GM12878 (cell line): ENCODE results near the gene PSMC3. TPM values are rescaled to one million over a fixed set of nuclear protein-coding genes. Genes with fewer than 3 reads are reported as not detected.

Source experiments
- ATAC-seq: fragments of 200-7000 bp; cut with Tn5 transposase; 3 replicates; pipeline ENCODE4 v1.9.1; 2020; ENCODE audit warnings: mild to moderate bottlenecking, moderate library complexity
- BruUV-seq: library from RNA; stranded (reverse); fragments of 400-500 nt; replicated peaks from 2 replicates; lab custom pipeline; 2021; lab: Mats Ljungman, UMichigan
- CTCF ChIA-PET: fragments of 300-600 bp; sonication (Branson Sonifier 250); formaldehyde crosslinking; extraction: SDS; loops from one replicate; lab custom pipeline; 2021; ENCODE audit warnings: inconsistent platforms; lab: Yijun Ruan, JAX
- POLR2A ChIA-PET: fragments of 350-600 bp; formaldehyde crosslinking; extraction: SDS; loops from one replicate; lab custom pipeline; 2021; ENCODE audit warnings: inconsistent platforms; lab: Charles Lee
- RAD21 ChIA-PET: fragments of 300-600 bp; sonication (Branson Sonifier 250); formaldehyde crosslinking; loops from one replicate; lab custom pipeline; 2023; ENCODE audit warnings: antibody characterized with exemption; ENCODE audit not compliant: unreplicated experiment; lab: Charles Lee
- SMC1A ChIA-PET: fragments of 300-600 bp; sonication (Branson Sonifier 250); formaldehyde crosslinking; loops from one replicate; lab custom pipeline; 2023; ENCODE audit not compliant: unreplicated experiment, uncharacterized antibody; lab: Charles Lee
- DNase-seq: peaks from one replicate; pipeline ENCODE4 v3.0.0-alpha.2; 2011; ENCODE audit warnings: low read depth, low spot score
- FAIRE-seq: peaks from 3 replicates; lab custom pipeline; 2011; peaks lifted over from hg19 to GRCh38; lab: Jason Lieb, UNC
- H2AFZ ChIP-seq: 2 replicates; pipeline ENCODE4 v1.6.0; 2011; ENCODE audit warnings: low read depth, low read length, control low read depth; ENCODE audit not compliant: control insufficient read depth
- H3K27ac ChIP-seq: 2 replicates; pipeline ENCODE4 v1.5.1; 2011; ENCODE audit warnings: control low read depth; ENCODE audit not compliant: control insufficient read depth, insufficient read depth
- H3K27me3 ChIP-seq, 2 experiments: replicated peaks in 1 of 2; 2 replicates each; pipeline versions ENCODE4 v1.6.0 to v1.6.1; 2011; ENCODE audit warnings: low read length in 1 of 2; ENCODE audit not compliant: control insufficient read depth in 2 of 2, insufficient read depth in 2 of 2
- H3K36me3 ChIP-seq, 2 experiments: 2 replicates each; pipeline ENCODE4 v1.5.1; 2011; ENCODE audit warnings: low read length in 1 of 2; ENCODE audit not compliant: control insufficient read depth in 2 of 2, insufficient read depth in 2 of 2
- H3K4me1 ChIP-seq: 2 replicates; pipeline ENCODE4 v1.6.1; 2011; ENCODE audit warnings: mild to moderate bottlenecking, low read length, moderate library complexity, mixed read lengths; ENCODE audit not compliant: control insufficient read depth, insufficient read depth
- H3K4me2 ChIP-seq: 2 replicates; pipeline ENCODE4 v1.6.0; 2011; ENCODE audit warnings: control low read depth; ENCODE audit not compliant: control insufficient read depth, insufficient read depth
- H3K4me3 ChIP-seq: fragments of 200-600 bp; sonication (generic); 2 replicates; pipeline ENCODE4 v1.5.1; 2016
- H3K79me2 ChIP-seq: 2 replicates; pipeline ENCODE4 v1.6.0; 2011; ENCODE audit warnings: low read length; ENCODE audit not compliant: control insufficient read depth, insufficient read depth
- H3K9ac ChIP-seq: 2 replicates; pipeline ENCODE4 v1.8.0; 2011; ENCODE audit warnings: low read length, control low read depth, mixed read lengths; ENCODE audit not compliant: control insufficient read depth, insufficient read depth
- H3K9me3 ChIP-seq: replicated peaks from 3 replicates; pipeline ENCODE4 v1.5.1; 2011; ENCODE audit warnings: mild to moderate bottlenecking, low read length; ENCODE audit not compliant: control insufficient read depth, insufficient read depth
- H4K20me1 ChIP-seq: 2 replicates; pipeline ENCODE4 v1.6.0; 2011; ENCODE audit not compliant: control insufficient read depth, insufficient read depth
- ATF7 ChIP-seq: fragments of 450-650 bp; IDR thresholded peaks from 2 replicates; pipeline ENCODE4 v1.6.1; 2016; ENCODE audit warnings: low read depth, mild to moderate bottlenecking
- MTA3 ChIP-seq: IDR thresholded peaks from 2 replicates; pipeline ENCODE4 v1.6.1; 2012; ENCODE audit warnings: low read length, inconsistent platforms, borderline replicate concordance
- SUZ12 ChIP-seq: fragments of 200-600 bp; sonication (generic); IDR thresholded peaks from one replicate; pipeline ENCODE4 v1.6.1; 2018; ENCODE audit warnings: antibody characterized with exemption, mild to moderate bottlenecking; ENCODE audit not compliant: unreplicated experiment
- WGBS: methylation state at CpG from one replicate; pipeline ENCODE4 v1.1.6; 2016; ENCODE audit warnings: low lambda C conversion rate; ENCODE audit not compliant: insufficient replicate concordance, insufficient coverage; ENCODE audit errors: missing lambda C conversion rate; 5-methylcytosine and 5-hydroxymethylcytosine counted together
- in situ Hi-C: fragments of 300-500 bp; cut with MboI; formaldehyde crosslinking; loops from 9 replicates; pipeline ENCODE4 v1.14.3; 2018; ENCODE audit warnings: mixed read lengths
- intact Hi-C: fragments of 100-400 bp; cut with micrococcal nuclease; formaldehyde crosslinking; loops from one replicate; pipeline ENCODE4 v1.14.2; 2022; ENCODE audit not compliant: unreplicated experiment
- polyA plus RNA-seq, 11 experiments: library from polyadenylated mRNA; depleted of rRNA in 4 of 11; unstranded in 6 of 11; stranded (reverse) in 5 of 11; fragments of >200 nt; fragmentation: Nextera tagmentation in 4 of 11; fragmentation: Illumina TruSeq in 1 of 11; extraction: Ambion mirVana in 4 of 11; extraction: Trizol in 1 of 11; gene quantifications; 1 replicate in 1 of 11; 2 replicates in 10 of 11; pipeline versions ENCODE4 v1.2.1 to v1.2.3, GENCODE V29; 2011 to 2016; ENCODE audit warnings: inconsistent platforms in 2 of 11, missing spikeins in 2 of 11, low read depth in 1 of 11
- total RNA-seq, 4 experiments: library from RNA; depleted of rRNA in 3 of 4; stranded (reverse); fragments of >200 nt in 3 of 4; fragmentation: Illumina TruSeq in 1 of 4; extraction: Trizol in 1 of 4; gene quantifications; 2 replicates each; pipeline versions ENCODE4 v1.2.1 to v1.2.3, GENCODE V29; 2013 to 2021
- TF ChIP-seq, protein P1 (sequence below), 3 experiments: IDR thresholded peaks in 2 of 3; conservative IDR thresholded peaks in 1 of 3; 2 replicates each; pipeline ENCODE4 v1.5.1; 2011; ENCODE audit warnings: low read depth in 3 of 3, low read length in 3 of 3, mild to moderate bottlenecking in 3 of 3, control low read depth in 2 of 3, moderate library complexity in 2 of 3, inconsistent platforms in 1 of 3, mixed read lengths in 1 of 3; ENCODE audit not compliant: control insufficient read depth in 2 of 3, insufficient read depth in 1 of 3; ENCODE audit errors: extremely low read depth in 1 of 3

The PSMC3 gene
- total and polyA plus RNA-seq, 10 of the 15 experiments (the other 5 are each of a cell fraction or from before 2014, with no cell fraction given), result 39.5 to 289 (median 155) TPM

DNA sequence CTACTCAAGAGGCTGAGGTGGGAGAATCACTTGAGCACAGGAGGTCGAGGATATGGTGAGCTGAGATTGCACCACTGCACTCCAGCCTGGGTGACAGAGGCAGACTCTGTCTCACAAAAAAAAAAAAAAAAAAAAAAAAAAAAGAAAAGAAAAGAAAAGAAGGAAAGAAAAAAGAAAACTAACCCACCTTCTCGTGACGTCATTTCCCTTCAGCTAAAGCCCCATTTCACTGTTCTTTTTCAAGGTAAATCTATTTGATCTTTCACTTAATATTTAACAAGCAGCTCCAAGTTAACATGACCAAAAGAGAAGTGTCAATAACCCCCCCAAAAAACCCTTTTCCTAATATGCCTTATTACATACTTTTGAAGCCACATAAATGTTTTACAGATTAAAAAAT, 17.6 kb upstream of the PSMC3 start:
- TF ChIP-seq SUZ12 (no peak), ATF7 (peak; percentile 50; the same call in 1 of the 2 replicates)
- DNase-seq, result no peak
- Histone ChIP-seq H3K79me2 (no peaks in the 10 kb centered on the region), H2AFZ (no peak overlapping the region), H3K4me2 (no peak overlapping the region), H3K27me3 (no peaks in the 10 kb centered on the region), H3K4me3 (no peak overlapping the region), H3K27ac (no peak overlapping the region), H4K20me1 (no peaks in the 10 kb centered on the region), H3K9ac (no peak overlapping the region), H3K9me3 (no peaks in the 10 kb centered on the region), H3K4me1 (no peaks in the 10 kb centered on the region), H3K36me3 (no peaks in the 10 kb centered on the region)
- WGBS, result 79% methylated on average over 3 of the region's 3 CpGs
- SMC1A ChIA-PET, result no interaction called here
- POLR2A ChIA-PET, result interaction anchor here (0.9 kb wide), 1 partner anchor 93 kb away, joined by 4 read pairs; no protein-coding TSS in a partner anchor
- in situ Hi-C loops, result no loop called here
- CTCF ChIA-PET, result interaction anchor here (0.7 to 1.0 kb wide), 5 partner anchors 10 to 282 kb away, joined by 3 to 5 read pairs (median 4); no protein-coding TSS in a partner anchor
- no peak for ATAC-seq
- BruUV-seq, result no TSS peak
- no peak for FAIRE-seq
- intact Hi-C loops, result no loop called here
- RAD21 ChIA-PET, result interaction anchor here (0.8 kb wide), 1 partner anchor 10 kb away, joined by 5 read pairs; no protein-coding TSS in a partner anchor

DNA sequence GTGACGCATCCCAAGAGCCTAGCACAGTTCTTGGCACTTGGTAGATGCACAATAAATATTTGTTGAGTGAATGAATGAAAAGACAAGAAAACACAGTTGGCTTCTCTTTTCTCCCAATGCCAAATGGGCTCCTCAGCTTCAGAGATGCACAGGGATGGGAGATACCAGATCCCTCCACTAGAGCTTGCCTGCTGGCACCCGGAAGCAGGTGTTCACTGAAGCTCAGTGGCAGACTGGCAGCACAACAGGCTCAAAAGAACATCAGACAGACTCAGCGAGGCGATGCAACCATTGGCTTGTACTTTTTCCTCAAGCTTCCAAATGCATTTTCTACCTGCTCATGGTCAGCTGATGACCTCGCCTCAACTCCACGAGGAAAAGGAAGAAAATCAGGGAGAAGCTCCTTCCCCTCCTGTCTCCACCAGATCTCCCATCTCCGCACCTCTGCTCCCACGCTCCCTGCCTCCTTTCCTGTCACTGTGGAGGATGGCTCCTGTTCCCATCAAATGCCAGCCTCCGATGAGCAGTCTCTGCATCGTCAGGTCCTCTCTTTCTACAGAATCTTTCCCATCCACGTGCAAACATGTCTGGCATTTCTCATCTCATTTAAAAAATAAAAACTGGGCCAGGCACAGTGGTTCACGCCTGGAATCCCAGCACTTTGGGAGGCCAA, 16.9 kb upstream of the PSMC3 start:
- no peak for FAIRE-seq
- BruUV-seq, result no TSS peak
- no peaks in the 10 kb centered on the region for H4K20me1 ChIP-seq

More for the DNA sequence above, 16.9 kb upstream of the PSMC3 start:
- no peak for TF ChIP-seq MTA3
- TF ChIP-seq, protein P1, sequence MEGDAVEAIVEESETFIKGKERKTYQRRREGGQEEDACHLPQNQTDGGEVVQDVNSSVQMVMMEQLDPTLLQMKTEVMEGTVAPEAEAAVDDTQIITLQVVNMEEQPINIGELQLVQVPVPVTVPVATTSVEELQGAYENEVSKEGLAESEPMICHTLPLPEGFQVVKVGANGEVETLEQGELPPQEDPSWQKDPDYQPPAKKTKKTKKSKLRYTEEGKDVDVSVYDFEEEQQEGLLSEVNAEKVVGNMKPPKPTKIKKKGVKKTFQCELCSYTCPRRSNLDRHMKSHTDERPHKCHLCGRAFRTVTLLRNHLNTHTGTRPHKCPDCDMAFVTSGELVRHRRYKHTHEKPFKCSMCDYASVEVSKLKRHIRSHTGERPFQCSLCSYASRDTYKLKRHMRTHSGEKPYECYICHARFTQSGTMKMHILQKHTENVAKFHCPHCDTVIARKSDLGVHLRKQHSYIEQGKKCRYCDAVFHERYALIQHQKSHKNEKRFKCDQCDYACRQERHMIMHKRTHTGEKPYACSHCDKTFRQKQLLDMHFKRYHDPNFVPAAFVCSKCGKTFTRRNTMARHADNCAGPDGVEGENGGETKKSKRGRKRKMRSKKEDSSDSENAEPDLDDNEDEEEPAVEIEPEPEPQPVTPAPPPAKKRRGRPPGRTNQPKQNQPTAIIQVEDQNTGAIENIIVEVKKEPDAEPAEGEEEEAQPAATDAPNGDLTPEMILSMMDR (IDR thresholded peaks at IDR 0.05 in 2 of 3, conservative IDR thresholded peaks at IDR 0.05 in 1 of 3; ENCODE audit: control insufficient read depth in 2 of 3, extremely low read depth in 1 of 3, insufficient read depth in 1 of 3, low read depth in 3 of 3, low read length in 3 of 3), result 0 out of 6 replicates have a peak, but pooled peaks of 1 of the 3 experiments have one; percentile 5
- SMC1A ChIA-PET, result no interaction called here
- peak; percentile 74 for ATAC-seq
- Histone ChIP-seq H3K4me3 (no peak overlapping the region), H3K79me2 (no peaks in the 10 kb centered on the region), H3K36me3 (no peaks in the 10 kb centered on the region), H3K4me2 (no peak overlapping the region), H3K27ac (no peak overlapping the region), H2AFZ (no peak overlapping the region), H3K27me3 (no peaks in the 10 kb centered on the region), H3K4me1 (no peaks in the 10 kb centered on the region), H3K9ac (no peak overlapping the region), H3K9me3 (no peaks in the 10 kb centered on the region)
- DNase-seq, result no peak
- CTCF ChIA-PET, result interaction anchor here (0.7 to 1.0 kb wide), 4 partner anchors 11 to 174 kb away, joined by 3 to 5 read pairs (median 4); no protein-coding TSS in a partner anchor
- RAD21 ChIA-PET, result interaction anchor here (0.8 kb wide), 1 partner anchor 11 kb away, joined by 5 read pairs; no protein-coding TSS in a partner anchor
- intact Hi-C loops (no loop called here), in situ Hi-C loops (no loop called here)
- POLR2A ChIA-PET, result interaction anchor here (0.9 kb wide), 1 partner anchor 94 kb away, joined by 4 read pairs; no protein-coding TSS in a partner anchor
- 76% methylated on average over 12 of the region's 12 CpGs for WGBS
